ENCODE data around the gene SLC6A17.

Gene SLC6A17

DNA sequence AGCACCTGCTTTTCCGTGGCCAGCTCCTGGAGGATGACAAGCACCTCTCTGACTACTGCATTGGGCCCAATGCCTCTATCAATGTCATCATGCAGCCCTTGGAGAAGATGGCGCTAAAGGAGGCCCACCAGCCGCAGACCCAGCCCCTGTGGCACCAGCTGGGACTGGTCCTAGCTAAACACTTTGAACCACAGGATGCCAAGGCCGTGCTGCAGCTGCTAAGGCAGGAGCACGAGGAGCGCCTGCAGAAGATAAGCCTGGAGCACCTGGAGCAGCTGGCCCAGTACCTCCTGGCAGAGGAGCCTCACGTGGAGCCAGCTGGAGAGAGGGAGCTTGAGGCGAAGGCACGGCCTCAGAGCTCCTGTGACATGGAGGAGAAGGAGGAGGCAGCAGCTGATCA is 37.6 kb upstream of the SLC6A17 start:
- Histone ChIP-seq H3K27ac (ENCODE audit: low read length) (no peak overlapping the region), H3K9ac (ENCODE audit: low read length) (no peak overlapping the region), H3K4me3 (ENCODE audit: low read length) (no peak overlapping the region), H4K20me1 (ENCODE audit: insufficient read depth, low read length) (no peaks in the 10 kb centered on the region), H3F3A (ENCODE audit: insufficient read depth, low read length) (no peaks in the 10 kb centered on the region), H3K27me3 (replicated peaks; ENCODE audit: insufficient read depth, low read length) (no peaks in the 10 kb centered on the region), H3K9me3 (replicated peaks; ENCODE audit: insufficient read depth, low read length) (no peaks in the 10 kb centered on the region), H3K4me1 (ENCODE audit: low read length) (no peaks in the 10 kb centered on the region), H3K4me2 (ENCODE audit: low read depth, low read length) (no peak overlapping the region), H3K9me2 (replicated peaks; ENCODE audit: insufficient read depth, low read length) (no peaks in the 10 kb centered on the region), H2AFZ (ENCODE audit: low read length) (no peak overlapping the region), H3K79me2 (ENCODE audit: low read length) (no peaks in the 10 kb centered on the region), H3K36me3 (replicated peaks; ENCODE audit: insufficient read depth, low read length) (no peaks in the 10 kb centered on the region)
- no peak for DNase-seq
- TF ChIP-seq, protein P1, sequence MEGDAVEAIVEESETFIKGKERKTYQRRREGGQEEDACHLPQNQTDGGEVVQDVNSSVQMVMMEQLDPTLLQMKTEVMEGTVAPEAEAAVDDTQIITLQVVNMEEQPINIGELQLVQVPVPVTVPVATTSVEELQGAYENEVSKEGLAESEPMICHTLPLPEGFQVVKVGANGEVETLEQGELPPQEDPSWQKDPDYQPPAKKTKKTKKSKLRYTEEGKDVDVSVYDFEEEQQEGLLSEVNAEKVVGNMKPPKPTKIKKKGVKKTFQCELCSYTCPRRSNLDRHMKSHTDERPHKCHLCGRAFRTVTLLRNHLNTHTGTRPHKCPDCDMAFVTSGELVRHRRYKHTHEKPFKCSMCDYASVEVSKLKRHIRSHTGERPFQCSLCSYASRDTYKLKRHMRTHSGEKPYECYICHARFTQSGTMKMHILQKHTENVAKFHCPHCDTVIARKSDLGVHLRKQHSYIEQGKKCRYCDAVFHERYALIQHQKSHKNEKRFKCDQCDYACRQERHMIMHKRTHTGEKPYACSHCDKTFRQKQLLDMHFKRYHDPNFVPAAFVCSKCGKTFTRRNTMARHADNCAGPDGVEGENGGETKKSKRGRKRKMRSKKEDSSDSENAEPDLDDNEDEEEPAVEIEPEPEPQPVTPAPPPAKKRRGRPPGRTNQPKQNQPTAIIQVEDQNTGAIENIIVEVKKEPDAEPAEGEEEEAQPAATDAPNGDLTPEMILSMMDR (IDR thresholded peaks at IDR 0.05; ENCODE audit: low read length): no peak
- TF ChIP-seq EZH2 (optimal IDR thresholded peaks at IDR 0.05; ENCODE audit: low read depth, low read length) (no peak), EZH2phosphoT487 (IDR thresholded peaks at IDR 0.05; ENCODE audit: low read length) (no peak)

DNA sequence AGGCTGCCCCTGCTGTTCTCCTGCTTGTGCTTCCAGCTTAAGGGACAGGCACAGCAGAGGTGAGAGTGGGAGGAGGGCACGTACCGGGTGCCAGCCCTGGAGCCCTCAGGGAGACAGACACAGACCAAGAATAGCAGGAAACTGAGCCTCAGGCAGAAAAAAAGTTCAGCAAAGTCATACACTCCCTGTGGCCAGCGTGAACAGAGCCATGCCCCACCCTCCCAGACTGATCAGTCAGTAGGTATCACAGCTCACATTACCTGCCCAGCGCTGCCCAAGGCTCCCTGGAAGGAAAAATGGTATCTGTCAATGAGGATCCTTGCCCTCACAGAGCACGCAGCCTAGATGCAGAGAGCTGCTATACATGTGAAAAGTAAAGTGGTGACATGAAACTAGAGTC is 36.7 kb upstream of the SLC6A17 start:
- TF ChIP-seq, protein P1 (IDR thresholded peaks at IDR 0.05; ENCODE audit: low read length): no peak
- TF ChIP-seq EZH2phosphoT487 (IDR thresholded peaks at IDR 0.05; ENCODE audit: low read length) (no peak), EZH2 (optimal IDR thresholded peaks at IDR 0.05; ENCODE audit: low read depth, low read length) (no peak)
- Histone ChIP-seq H3K9me3 (replicated peaks; ENCODE audit: insufficient read depth, low read length) (no peaks in the 10 kb centered on the region), H3K9me2 (replicated peaks; ENCODE audit: insufficient read depth, low read length) (no peaks in the 10 kb centered on the region), H2AFZ (ENCODE audit: low read length) (no peak overlapping the region), H4K20me1 (ENCODE audit: insufficient read depth, low read length) (no peaks in the 10 kb centered on the region), H3K4me1 (ENCODE audit: low read length) (no peaks in the 10 kb centered on the region), H3K27ac (ENCODE audit: low read length) (no peak overlapping the region), H3F3A (ENCODE audit: insufficient read depth, low read length) (no peaks in the 10 kb centered on the region), H3K27me3 (replicated peaks; ENCODE audit: insufficient read depth, low read length) (no peaks in the 10 kb centered on the region), H3K4me2 (ENCODE audit: low read depth, low read length) (no peak overlapping the region), H3K4me3 (ENCODE audit: low read length) (no peak overlapping the region), H3K36me3 (replicated peaks; ENCODE audit: insufficient read depth, low read length) (no peaks in the 10 kb centered on the region), H3K79me2 (ENCODE audit: low read length) (no peaks in the 10 kb centered on the region), H3K9ac (ENCODE audit: low read length) (no peak overlapping the region)
- DNase-seq: no peak

DNA sequence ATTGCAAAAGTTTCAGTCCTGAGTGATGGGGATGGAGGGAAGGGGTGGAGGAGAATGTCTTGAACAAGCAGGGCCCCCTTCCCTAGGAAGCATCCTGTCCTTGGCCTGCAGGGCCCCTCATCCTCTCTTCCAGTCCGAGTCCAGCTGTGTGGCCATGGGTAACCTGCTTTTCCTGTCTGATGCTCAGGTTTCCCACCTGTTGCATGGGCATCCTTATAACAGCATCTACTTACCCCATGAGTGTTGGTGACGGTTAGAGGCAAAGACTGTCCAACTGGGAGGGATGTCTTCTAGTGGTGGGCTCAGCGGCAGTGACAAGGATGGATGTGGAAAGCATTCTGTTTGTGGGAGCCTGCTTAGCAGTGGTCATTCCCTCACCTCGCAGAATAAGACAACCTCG is 36.1 kb upstream of the SLC6A17 start:
- H3K27ac ChIP-seq (ENCODE audit: low read length): no peak overlapping the region
- no peaks in the 10 kb centered on the region for H3K27me3 ChIP-seq (replicated peaks; ENCODE audit: insufficient read depth, low read length)
- no peaks in the 10 kb centered on the region for H3K79me2 ChIP-seq (ENCODE audit: low read length)
- H3F3A ChIP-seq (ENCODE audit: insufficient read depth, low read length): no peaks in the 10 kb centered on the region
- no peaks in the 10 kb centered on the region for H3K36me3 ChIP-seq (replicated peaks; ENCODE audit: insufficient read depth, low read length)
- no peaks in the 10 kb centered on the region for H4K20me1 ChIP-seq (ENCODE audit: insufficient read depth, low read length)
- no peak overlapping the region for H3K4me3 ChIP-seq (ENCODE audit: low read length)
- H2AFZ ChIP-seq (ENCODE audit: low read length): no peak overlapping the region
- no peaks in the 10 kb centered on the region for H3K9me2 ChIP-seq (replicated peaks; ENCODE audit: insufficient read depth, low read length)
- H3K9me3 ChIP-seq (replicated peaks; ENCODE audit: insufficient read depth, low read length): no peaks in the 10 kb centered on the region
- H3K4me2 ChIP-seq (ENCODE audit: low read depth, low read length): no peak overlapping the region
- TF ChIP-seq EZH2 (optimal IDR thresholded peaks at IDR 0.05; ENCODE audit: low read depth, low read length) (no peak), EZH2phosphoT487 (IDR thresholded peaks at IDR 0.05; ENCODE audit: low read length) (no peak)
- TF ChIP-seq, protein P1 (IDR thresholded peaks at IDR 0.05; ENCODE audit: low read length): no peak
- H3K9ac ChIP-seq (ENCODE audit: low read length): no peak overlapping the region
- no peaks in the 10 kb centered on the region for H3K4me1 ChIP-seq (ENCODE audit: low read length)
- no peak for DNase-seq

Data from MM.1S (cell line).